Measurements from ENCODE around the gene PRDM1.

PRDM1 gene

GRCh38 chr6:106117579-106117978 is 31.4 kb downstream of the PRDM1 start:
- H3K4me3 ChIP-seq (replicated peaks; ENCODE audit: low read depth, low read length): no peak overlapping the region
- no peak for DNase-seq (ENCODE audit: extremely low read depth, low read depth)
- no peak for TF ChIP-seq CTCF (IDR thresholded peaks at IDR 0.05; ENCODE audit: low read depth, low read length, missing control alignments)

GRCh38 chr6:106118835-106119431 is 32.8 kb downstream of the PRDM1 start:
- DNase-seq (ENCODE audit: extremely low read depth, low read depth): no peak
- no peak overlapping the region for H3K4me3 ChIP-seq (replicated peaks; ENCODE audit: low read depth, low read length)
- TF ChIP-seq CTCF (IDR thresholded peaks at IDR 0.05; ENCODE audit: low read depth, low read length, missing control alignments): no peak

- H3K4me3 ChIP-seq (replicated peaks; ENCODE audit: low read depth, low read length): no peak overlapping the region
- no peak for DNase-seq (ENCODE audit: extremely low read depth, low read depth)
These were observed 33.4 kb downstream of the PRDM1 start for GRCh38 chr6:106119546-106119945.

GRCh38 chr6:106120006-106120405 is 33.9 kb downstream of the PRDM1 start:
- no peak overlapping the region for H3K4me3 ChIP-seq (replicated peaks; ENCODE audit: low read depth, low read length)
- DNase-seq (ENCODE audit: extremely low read depth, low read depth): no peak
- no peak for TF ChIP-seq CTCF (IDR thresholded peaks at IDR 0.05; ENCODE audit: low read depth, low read length, missing control alignments)

More at GRCh38 chr6:106119546-106119945, 33.4 kb downstream of the PRDM1 start:
- no peak for TF ChIP-seq CTCF (IDR thresholded peaks at IDR 0.05; ENCODE audit: low read depth, low read length, missing control alignments)

GRCh38 chr6:106120406-106120805 is 34.3 kb downstream of the PRDM1 start:
- TF ChIP-seq CTCF (IDR thresholded peaks at IDR 0.05; ENCODE audit: low read depth, low read length, missing control alignments): no peak
- no peak for DNase-seq (ENCODE audit: extremely low read depth, low read depth)

GRCh38 chr6:106122306-106122918 is 36.3 kb downstream of the PRDM1 start:
- no peak overlapping the region for H3K4me3 ChIP-seq (replicated peaks; ENCODE audit: low read depth, low read length)
- DNase-seq (ENCODE audit: extremely low read depth, low read depth): no peak
- no peak for TF ChIP-seq CTCF (IDR thresholded peaks at IDR 0.05; ENCODE audit: low read depth, low read length, missing control alignments)

More at GRCh38 chr6:106120406-106120805, 34.3 kb downstream of the PRDM1 start:
- H3K4me3 ChIP-seq (replicated peaks; ENCODE audit: low read depth, low read length): no peak overlapping the region

Data from HFF-Myc (cell line).